Eye (tissue), 1 donor: Measurements from ENCODE around the gene CCDC33.

Source experiments
- DNase-seq: peaks from one replicate; pipeline ENCODE4 v3.0.0-alpha.2; 2015

CCDC33 gene

DNA sequence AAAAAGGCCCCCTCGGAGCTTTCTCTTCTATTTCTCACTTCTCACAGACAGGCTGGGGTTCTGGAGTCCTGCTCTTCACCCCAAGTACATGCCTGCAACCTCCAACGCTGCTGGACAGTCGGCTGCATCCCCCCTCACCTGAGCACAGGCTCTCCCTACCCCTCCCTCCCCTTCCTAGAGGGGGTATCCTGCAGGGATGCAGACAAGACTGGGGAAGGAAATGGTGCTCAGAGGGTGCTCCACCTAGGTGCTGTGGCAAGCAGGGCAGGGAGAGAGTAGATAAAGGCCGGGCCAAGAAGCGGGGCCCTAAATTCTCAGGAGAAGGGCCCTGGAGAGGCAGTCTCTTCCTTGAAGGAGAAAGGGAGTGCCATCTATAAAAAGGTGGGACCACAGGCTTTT lies 26.6 kb upstream of the CCDC33 start:
- no peak for DNase-seq

GRCh38 chr15:74209997-74210671 lies 26.0 kb upstream of the CCDC33 start:
- peak; percentile 47 for DNase-seq

DNA sequence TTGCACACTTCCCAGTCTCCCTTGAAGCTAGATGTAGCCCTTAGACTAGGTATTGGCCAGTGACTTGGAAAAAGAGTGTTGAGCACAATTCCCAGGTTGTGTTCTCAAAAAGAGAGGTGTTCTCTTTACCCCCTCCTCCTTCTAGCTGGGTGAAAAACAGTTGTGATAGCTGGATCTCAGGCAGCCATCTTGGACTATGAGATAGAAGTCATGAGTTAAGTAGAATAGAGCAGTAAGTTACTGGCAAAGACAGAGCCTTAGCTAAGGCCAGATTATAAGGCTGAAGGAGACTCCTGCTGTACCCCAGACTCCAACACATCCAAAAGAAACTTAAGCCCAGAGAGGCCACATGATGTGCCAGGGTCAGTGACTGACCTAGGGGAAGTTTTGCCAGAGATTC lies 25.4 kb upstream of the CCDC33 start:
- DNase-seq = no peak

GRCh38 chr15:74211656-74212055 lies 24.5 kb upstream of the CCDC33 start:
- DNase-seq = no peak

DNA sequence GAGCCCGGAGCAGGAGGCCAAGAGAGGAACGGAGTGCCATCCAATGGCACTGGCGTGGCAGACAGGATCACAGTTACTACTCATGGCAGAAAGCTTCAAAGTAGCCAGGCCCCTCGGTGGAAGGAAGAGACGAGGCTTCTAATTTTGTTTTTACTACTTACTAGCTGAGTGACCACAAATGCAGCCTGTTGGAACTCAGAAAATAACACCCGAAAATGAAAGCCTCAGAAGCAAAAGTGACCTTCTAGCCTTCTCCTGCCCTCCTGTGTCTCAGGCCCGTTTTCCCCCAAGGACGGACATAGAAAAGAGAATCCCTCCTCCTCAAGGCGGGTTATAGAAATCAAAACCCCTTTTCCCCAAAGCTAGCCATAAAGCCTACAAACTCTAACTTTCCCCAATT lies 23.6 kb upstream of the CCDC33 start:
- no peak for DNase-seq

DNA sequence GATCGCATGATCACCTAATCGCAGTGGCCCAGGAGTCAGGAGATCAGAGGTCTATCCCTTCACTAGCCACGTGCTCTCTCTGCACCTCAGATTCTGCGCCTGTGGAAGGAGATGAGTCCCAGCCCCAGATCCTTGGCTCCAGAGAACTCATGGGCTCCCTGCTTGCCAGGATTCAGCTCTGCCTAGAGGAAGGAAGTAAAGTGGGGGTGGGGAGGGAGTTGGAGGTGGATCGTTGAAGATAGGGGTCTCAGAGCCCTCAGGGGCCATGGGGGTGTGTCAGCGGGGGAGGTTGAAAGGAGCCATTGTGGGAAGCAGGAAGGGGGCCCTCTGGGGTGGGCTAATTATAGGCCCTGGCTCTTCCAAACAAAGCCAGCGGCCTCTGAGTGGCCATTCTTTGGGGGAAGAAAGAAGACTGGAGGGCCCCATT lies 22.3 kb upstream of the CCDC33 start:
- DNase-seq = peak; percentile 77

- DNase-seq = no peak
Observed at GRCh38 chr15:74214324-74215021, 21.7 kb upstream of the CCDC33 start.

- DNase-seq = no peak
Observed at GRCh38 chr15:74215958-74216357, 20.2 kb upstream of the CCDC33 start.

GRCh38 chr15:74216949-74217348 lies 19.2 kb upstream of the CCDC33 start:
- DNase-seq = no peak

GRCh38 chr15:74217907-74218885 lies 17.9 kb upstream of the CCDC33 start:
- DNase-seq = no peak

GRCh38 chr15:74220475-74221248 lies 15.5 kb upstream of the CCDC33 start:
- DNase-seq = peak; percentile 73

DNA sequence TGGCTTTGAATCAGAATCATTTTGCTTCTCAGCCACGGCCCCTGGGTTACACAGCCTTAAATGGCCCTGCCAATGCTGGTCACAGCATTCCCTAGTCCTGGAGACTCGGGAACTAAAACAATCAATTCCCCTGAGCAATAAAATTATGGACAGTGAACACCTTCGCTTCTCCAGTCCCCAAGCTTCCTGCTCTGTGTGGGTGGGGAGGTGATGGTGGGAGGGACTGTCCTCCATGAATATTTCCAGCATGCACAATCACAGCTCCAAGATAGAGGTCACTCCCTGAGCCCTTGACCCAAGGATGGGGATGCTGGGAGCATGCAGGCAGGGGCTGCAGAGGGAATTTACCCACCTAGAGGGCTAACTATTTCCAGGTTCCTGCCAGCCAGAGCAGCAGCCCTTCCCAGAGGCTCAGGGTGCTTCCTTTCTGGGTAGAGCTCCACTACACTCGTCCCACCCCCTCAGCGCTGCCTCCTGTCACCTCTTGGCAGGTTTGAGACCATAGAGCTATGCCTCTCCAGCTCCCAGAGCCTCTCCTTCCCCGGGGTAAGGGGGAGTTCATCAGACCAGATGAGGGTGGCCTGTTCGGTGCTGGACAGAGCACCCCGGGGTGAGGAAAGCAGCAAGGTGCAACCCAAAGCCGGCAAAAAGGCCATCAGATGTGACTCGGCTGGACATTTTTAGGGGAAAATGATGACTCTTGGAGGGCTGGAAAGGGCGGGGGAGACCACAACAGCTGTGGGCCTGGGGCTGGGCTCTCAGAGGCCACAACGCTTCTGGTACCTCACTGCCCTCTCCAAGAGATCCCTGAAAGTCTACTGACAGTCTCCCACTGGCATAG lies 14.5 kb upstream of the CCDC33 start:
- no peak for DNase-seq

GRCh38 chr15:74222240-74223119 lies 13.6 kb upstream of the CCDC33 start:
- DNase-seq = peak; percentile 79

- DNase-seq = no peak
Observed at GRCh38 chr15:74225928-74226327, 10.2 kb upstream of the CCDC33 start.

- no peak for DNase-seq
Observed at GRCh38 chr15:74226761-74227540, 9.2 kb upstream of the CCDC33 start.

- DNase-seq = peak; percentile 70
Observed at GRCh38 chr15:74227968-74228722, 8.0 kb upstream of the CCDC33 start.

DNA sequence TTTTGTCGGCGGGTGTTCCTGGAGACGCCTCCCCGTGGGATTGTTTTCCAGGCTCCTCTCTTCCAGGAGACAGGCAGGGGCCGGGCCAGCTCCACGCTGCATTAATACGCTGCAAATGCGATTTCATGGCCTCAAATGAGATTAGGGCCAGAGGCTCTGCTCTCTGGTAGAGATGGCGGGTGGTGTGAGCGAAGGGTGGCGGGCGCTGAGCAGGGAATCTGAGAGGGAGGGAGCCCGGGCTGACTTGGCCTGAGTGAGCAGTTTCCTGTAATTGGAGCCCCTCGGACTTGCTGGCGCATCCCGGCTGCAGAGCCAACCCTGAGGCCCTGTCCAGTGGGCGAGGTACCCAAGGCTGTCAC lies 7.4 kb upstream of the CCDC33 start:
- peak; percentile 81 for DNase-seq

DNA sequence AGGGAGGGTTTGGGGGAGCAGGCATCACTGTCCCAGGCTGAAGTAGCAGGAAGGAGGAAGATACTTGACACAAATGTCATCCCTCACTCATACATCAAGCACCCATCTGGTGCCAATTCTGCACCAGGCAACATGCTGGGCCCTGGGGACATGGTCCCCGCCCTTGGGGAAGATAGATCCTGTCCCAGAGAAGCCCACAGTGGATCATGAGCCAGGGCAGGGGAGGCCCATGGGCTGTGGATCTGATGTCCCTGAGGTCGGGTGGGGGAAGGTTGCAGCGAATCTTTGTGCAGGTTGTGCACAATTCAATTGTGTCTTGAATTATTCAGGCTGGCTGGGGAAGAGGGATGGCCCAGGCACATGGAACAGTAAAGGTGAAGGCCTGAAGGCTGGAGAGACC lies 6.4 kb upstream of the CCDC33 start:
- no peak for DNase-seq

DNA sequence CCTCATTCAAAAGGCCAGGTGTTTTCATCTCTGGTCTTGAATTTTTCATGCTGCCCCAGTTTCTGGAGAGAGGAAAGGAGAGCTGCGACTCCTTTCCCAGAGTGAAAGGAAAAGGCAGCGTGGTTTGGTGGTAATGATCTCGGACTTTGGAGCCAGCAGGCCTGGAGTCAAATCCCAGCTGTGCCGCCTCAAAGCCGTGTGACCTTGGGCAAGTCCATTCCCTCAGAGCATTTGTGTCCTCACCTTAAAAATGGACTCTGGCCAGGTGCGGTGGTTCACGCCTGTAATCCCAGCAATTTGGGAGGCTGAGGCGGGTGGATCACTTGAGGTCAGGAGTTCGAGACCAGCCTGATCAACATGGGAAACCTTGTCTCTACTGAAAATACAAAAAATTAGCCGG lies 4.7 kb upstream of the CCDC33 start:
- no peak for DNase-seq
